HCT116 (cell line): ENCODE measurements around the gene STIM1. TPM values are rescaled to one million over a fixed set of nuclear protein-coding genes. Genes with fewer than 3 reads are reported as not detected.

Experiments used
- ATAC-seq: fragments of 200-7000 bp; cut with Tn5 transposase; 2 replicates; pipeline ENCODE4 v1.9.1; 2020; ENCODE audit warnings: mild to moderate bottlenecking, moderate library complexity
- BruUV-seq: library from RNA; stranded (reverse); fragments of 400-500 nt; replicated peaks from 2 replicates; lab custom pipeline; 2021; lab: Mats Ljungman, UMichigan
- CTCF ChIA-PET: fragments of 300-600 bp; sonication (Branson Sonifier 250); formaldehyde crosslinking; loops from one replicate; lab custom pipeline; 2021; ENCODE audit warnings: antibody characterized with exemption; lab: Charles Lee
- POLR2A ChIA-PET: fragments of 300-600, 350-600 bp; sonication (Branson Sonifier 250); formaldehyde crosslinking; loops from one replicate; lab custom pipeline; 2021; ENCODE audit warnings: antibody characterized with exemption; lab: Charles Lee
- RAD21 ChIA-PET, 2 experiments: fragments of 300-600 bp; sonication (Branson Sonifier 250); formaldehyde crosslinking; loops; one replicate each; lab custom pipeline; 2023; ENCODE audit warnings: low total read pairs in 2 of 2; ENCODE audit not compliant: uncharacterized antibody in 2 of 2, unreplicated experiment in 2 of 2, low non-redundant PET in 1 of 2; lab: Charles Lee
- DNase-seq: peaks from one replicate; pipeline ENCODE4 v3.0.0-alpha.2; 2010; ENCODE audit warnings: low read depth, low spot score
- H2AFZ ChIP-seq: fragments of 200-600 bp; shearing (Covaris generic), sonication (generic); 2 replicates; pipeline ENCODE4 v1.6.1; 2017; ENCODE audit warnings: low read depth, mixed run types, mixed read lengths, antibody characterized with exemption, low read length; ENCODE audit not compliant: poor library complexity, severe bottlenecking
- H3K27ac ChIP-seq: 2 replicates; pipeline ENCODE4 v1.5.1; 2012; ENCODE audit warnings: low read depth, low read length
- H3K27me3 ChIP-seq: fragments of 200-600 bp; sonication (generic); 2 replicates; pipeline ENCODE4 v1.6.1; 2016; ENCODE audit warnings: mixed run types, low read length, mixed read lengths; ENCODE audit not compliant: insufficient read depth
- H3K36me3 ChIP-seq, 2 experiments: fragments of 200-500 bp in 1 of 2; fragments of 200-600 bp in 1 of 2; sonication (Bioruptor generic) in 1 of 2; sonication (generic) in 1 of 2; 2 replicates each; pipeline versions ENCODE4 v1.5.1 to v1.6.1; 2014 to 2016; ENCODE audit warnings: low read length in 2 of 2, inconsistent platforms in 1 of 2, mixed read lengths in 1 of 2, mixed run types in 1 of 2; ENCODE audit not compliant: insufficient read depth in 2 of 2, control insufficient read depth in 1 of 2
- H3K4me1 ChIP-seq, 2 experiments: fragments of 200-600 bp in 1 of 2; sonication (generic) in 1 of 2; 2 replicates each; pipeline versions ENCODE4 v1.5.1 to v1.6.1; 2012 to 2017; ENCODE audit warnings: low read length in 2 of 2, inconsistent platforms in 1 of 2, mild to moderate bottlenecking in 1 of 2, mixed read lengths in 1 of 2, mixed run types in 1 of 2, moderate library complexity in 1 of 2; ENCODE audit not compliant: insufficient read depth in 2 of 2, control insufficient read depth in 1 of 2
- H3K4me2 ChIP-seq: fragments of 200-600 bp; sonication (generic); 2 replicates; pipeline ENCODE4 v1.6.1; 2017; ENCODE audit warnings: mixed run types, low read length, mixed read lengths
- H3K4me3 ChIP-seq, 2 experiments: fragments of 200-600 bp in 1 of 2; sonication (generic) in 1 of 2; replicated peaks in 1 of 2; 2 replicates each; pipeline ENCODE4 v1.5.1; 2011 to 2016; ENCODE audit warnings: low read length in 2 of 2, control low read depth in 1 of 2, low read depth in 1 of 2, mild to moderate bottlenecking in 1 of 2, mixed read lengths in 1 of 2, mixed run types in 1 of 2
- H3K79me2 ChIP-seq: fragments of 200-600 bp; sonication (generic); 2 replicates; pipeline ENCODE4 v1.6.1; 2017; ENCODE audit warnings: mild to moderate bottlenecking, mixed run types, low read length, moderate library complexity, mixed read lengths; ENCODE audit not compliant: insufficient read depth
- H3K9ac ChIP-seq: fragments of 200-600 bp; sonication (generic); 2 replicates; pipeline ENCODE4 v1.6.1; 2016; ENCODE audit warnings: low read length, mixed read lengths
- H3K9me2 ChIP-seq: fragments of 200-600 bp; sonication (generic), shearing (Covaris generic); 2 replicates; pipeline ENCODE4 v1.6.1; 2017; ENCODE audit warnings: mixed run types, mild to moderate bottlenecking, moderate library complexity; ENCODE audit not compliant: insufficient read depth
- H3K9me3 ChIP-seq, 2 experiments: fragments of 200-500 bp in 1 of 2; fragments of 200-600 bp in 1 of 2; sonication (Bioruptor generic) in 1 of 2; sonication (generic) in 1 of 2; 2 replicates each; pipeline ENCODE4 v1.6.1; 2014 to 2017; ENCODE audit warnings: low read length in 2 of 2, mixed read lengths in 2 of 2, inconsistent platforms in 1 of 2, low read depth in 1 of 2, mild to moderate bottlenecking in 1 of 2, mixed run types in 1 of 2, moderate library complexity in 1 of 2; ENCODE audit not compliant: control insufficient read depth in 1 of 2, insufficient read depth in 1 of 2
- H4K20me1 ChIP-seq: fragments of 200-600 bp; sonication (generic), shearing (Covaris generic); 2 replicates; pipeline ENCODE4 v1.6.1; 2017; ENCODE audit warnings: mixed run types, mild to moderate bottlenecking, moderate library complexity; ENCODE audit not compliant: insufficient read depth
- JUND ChIP-seq: IDR thresholded peaks from 2 replicates; pipeline ENCODE4 v1.6.1; 2012
- SP1 ChIP-seq: IDR thresholded peaks from 2 replicates; pipeline ENCODE4 v1.6.1; 2012; ENCODE audit warnings: low read depth
- TCF7L2 ChIP-seq: IDR thresholded peaks from 2 replicates; pipeline ENCODE4 v1.7.0; 2011; ENCODE audit warnings: borderline replicate concordance, inconsistent platforms; ENCODE audit not compliant: insufficient read depth, insufficient read length; ENCODE audit errors: extremely low read depth
- ZBTB33 ChIP-seq: IDR thresholded peaks from 2 replicates; pipeline ENCODE4 v1.6.1; 2011; ENCODE audit warnings: mild to moderate bottlenecking, low read length, moderate library complexity; ENCODE audit not compliant: insufficient replicate concordance; ENCODE audit errors: extremely low read depth
- intact Hi-C: fragments of 100-400 bp; cut with micrococcal nuclease; formaldehyde crosslinking; loops from 2 replicates; pipeline ENCODE4 v1.10.0; 2022
- total RNA-seq: library from RNA; stranded (reverse); gene quantifications from one replicate; pipeline ENCODE4 v1.2.1, GENCODE V29; 2021; ENCODE audit not compliant: unreplicated experiment
- TF ChIP-seq, protein P1 (sequence below), 3 experiments: fragments of 200-600 bp in 1 of 3; sonication (generic) in 1 of 3; IDR thresholded peaks in 2 of 3; conservative IDR thresholded peaks in 1 of 3; 2 replicates each; pipeline ENCODE4 v1.5.1; 2012 to 2017; ENCODE audit warnings: low read depth in 2 of 3, low read length in 2 of 3, antibody characterized with exemption in 1 of 3, borderline replicate concordance in 1 of 3, control low read depth in 1 of 3, mild to moderate bottlenecking in 1 of 3, mixed read lengths in 1 of 3, mixed run types in 1 of 3, moderate library complexity in 1 of 3; ENCODE audit not compliant: insufficient read depth in 1 of 3

STIM1 gene
- total RNA-seq, 1 experiment from 2014 or later, result 22.3 TPM

GRCh38 chr11:4094348-4095291 is 239.2 kb downstream of the STIM1 start, which contains the start of gene RRM1 (continued):
- no peak for TF ChIP-seq ZBTB33
- TF ChIP-seq JUND, result no peak; the same call in 1 of the 2 replicates

DNA sequence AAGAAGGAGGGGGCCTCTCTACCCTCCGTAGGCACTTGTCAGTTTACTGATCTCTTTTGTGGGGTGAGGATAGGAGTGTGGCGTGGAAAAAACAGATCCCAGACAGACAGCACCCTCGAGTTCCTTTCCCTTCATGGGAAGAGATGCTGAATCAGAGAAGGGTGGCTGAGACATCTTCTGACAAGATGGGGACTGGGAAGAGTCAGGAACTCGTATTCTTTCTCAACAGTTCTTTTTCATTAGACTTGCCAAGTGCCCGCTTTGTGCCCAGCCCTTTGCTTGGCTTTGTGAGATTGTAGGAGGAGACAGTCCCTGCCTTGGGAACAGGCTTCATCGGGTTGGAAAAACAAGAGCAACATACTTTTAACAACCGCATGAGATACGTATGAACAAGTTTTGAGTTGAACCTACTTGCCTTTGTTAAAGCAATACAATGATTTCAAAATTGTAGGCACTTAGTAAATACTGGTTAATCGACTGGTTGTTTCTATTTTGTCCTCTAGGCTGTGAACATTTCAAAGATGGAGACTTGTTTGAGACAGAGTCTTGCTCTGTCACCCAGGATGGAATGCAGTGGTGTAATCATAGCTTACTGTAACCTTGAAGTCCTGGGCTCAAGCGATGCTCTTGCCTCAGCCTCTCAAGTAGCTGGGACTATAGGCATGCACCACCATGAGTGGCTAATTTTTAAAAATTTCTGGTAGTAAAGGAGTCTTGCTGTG is 240.2 kb downstream of the STIM1 start:
- peak overlapping the region; percentile 94 for H3K4me2 ChIP-seq
- H3K27me3 ChIP-seq, result no peaks in the 10 kb centered on the region
- TF ChIP-seq SP1 (no peak), TCF7L2 (no peak)
- TF ChIP-seq, protein P1, sequence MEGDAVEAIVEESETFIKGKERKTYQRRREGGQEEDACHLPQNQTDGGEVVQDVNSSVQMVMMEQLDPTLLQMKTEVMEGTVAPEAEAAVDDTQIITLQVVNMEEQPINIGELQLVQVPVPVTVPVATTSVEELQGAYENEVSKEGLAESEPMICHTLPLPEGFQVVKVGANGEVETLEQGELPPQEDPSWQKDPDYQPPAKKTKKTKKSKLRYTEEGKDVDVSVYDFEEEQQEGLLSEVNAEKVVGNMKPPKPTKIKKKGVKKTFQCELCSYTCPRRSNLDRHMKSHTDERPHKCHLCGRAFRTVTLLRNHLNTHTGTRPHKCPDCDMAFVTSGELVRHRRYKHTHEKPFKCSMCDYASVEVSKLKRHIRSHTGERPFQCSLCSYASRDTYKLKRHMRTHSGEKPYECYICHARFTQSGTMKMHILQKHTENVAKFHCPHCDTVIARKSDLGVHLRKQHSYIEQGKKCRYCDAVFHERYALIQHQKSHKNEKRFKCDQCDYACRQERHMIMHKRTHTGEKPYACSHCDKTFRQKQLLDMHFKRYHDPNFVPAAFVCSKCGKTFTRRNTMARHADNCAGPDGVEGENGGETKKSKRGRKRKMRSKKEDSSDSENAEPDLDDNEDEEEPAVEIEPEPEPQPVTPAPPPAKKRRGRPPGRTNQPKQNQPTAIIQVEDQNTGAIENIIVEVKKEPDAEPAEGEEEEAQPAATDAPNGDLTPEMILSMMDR (IDR thresholded peaks at IDR 0.05 in 2 of 3, conservative IDR thresholded peaks at IDR 0.05 in 1 of 3; ENCODE audit: borderline replicate concordance in 1 of 3, insufficient read depth in 1 of 3, low read depth in 2 of 3, low read length in 2 of 3), result 0 out of 6 replicates have a peak, but pooled peaks of 1 of the 3 experiments have one; percentile 6
- TF ChIP-seq, all 23 proteins: peak for 1
- intact Hi-C loops, result no loop called here
- Histone ChIP-seq H3K27ac (peak overlapping the region; percentile 71), H4K20me1 (no peaks in the 10 kb centered on the region; the same call in 1 of the 2 replicates), H3K36me3 (no peaks in the 10 kb centered on the region), H3K79me2 (peaks cover 57% of the 10 kb centered on the region), H3K9me3 (no peaks in the 10 kb centered on the region), H3K9me2 (no peaks in the 10 kb centered on the region), H3K9ac (peak overlapping the region; percentile 96), H3K4me3 (peak overlapping the region; percentile 90 to 96), H2AFZ (no peak overlapping the region), H3K4me1 (peaks cover 9 to 19% of the 10 kb centered on the region in 2 experiments; a peak in 3 of 4 replicates)
- ChIA-PET RAD21 (no interaction called here), CTCF (no interaction called here), POLR2A (no interaction called here)
- BruUV-seq, result TSS peak; percentile 68
- DNase-seq, result no peak
- no peak for ATAC-seq
